GM18870 (cell line): ENCODE measurements around the gene TEX261.
"Not testable (repeated sequence)": the region's sequence is repeated elsewhere in the genome, so short reads cannot be mapped to it uniquely, and the experiment has no call there.

ENCODE experiments used
- ATAC-seq: cut with Tn5 transposase; IDR thresholded peaks from one replicate; pipeline ENCODE4 v1.9.1; 2021; ENCODE audit warnings: moderate library complexity; ENCODE audit not compliant: unreplicated experiment

The TEX261 gene

GRCh38 chr2:71000780-71001591 is 6.3 kb upstream of the TEX261 start:
- no peak for ATAC-seq

GRCh38 chr2:70999931-71000330 is 5.3 kb upstream of the TEX261 start:
- ATAC-seq, result not testable (repeated sequence)

DNA sequence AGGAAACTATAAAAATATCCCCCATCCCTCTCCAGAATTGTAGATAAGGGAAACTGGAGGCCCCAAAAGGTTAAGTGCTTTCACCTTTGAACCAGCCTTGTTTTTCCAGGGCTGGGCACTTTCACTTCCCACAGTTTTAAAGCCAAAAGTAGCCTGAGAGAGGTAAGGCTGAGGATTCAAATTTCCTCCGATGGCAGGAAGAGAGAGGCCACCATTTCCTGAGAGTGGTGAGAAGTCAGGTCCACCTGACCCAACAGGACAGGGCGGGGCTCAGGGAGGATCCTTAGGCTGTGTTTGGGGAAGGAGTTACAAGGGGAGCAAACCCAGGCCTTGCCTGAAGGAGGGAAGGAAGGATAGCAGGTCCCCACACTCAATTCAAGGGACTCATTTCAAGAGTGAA is 4.7 kb upstream of the TEX261 start:
- ATAC-seq, result no peak

- ATAC-seq, result not testable (repeated sequence)
These were observed 4.2 kb upstream of the TEX261 start for GRCh38 chr2:70998885-70999284.

DNA sequence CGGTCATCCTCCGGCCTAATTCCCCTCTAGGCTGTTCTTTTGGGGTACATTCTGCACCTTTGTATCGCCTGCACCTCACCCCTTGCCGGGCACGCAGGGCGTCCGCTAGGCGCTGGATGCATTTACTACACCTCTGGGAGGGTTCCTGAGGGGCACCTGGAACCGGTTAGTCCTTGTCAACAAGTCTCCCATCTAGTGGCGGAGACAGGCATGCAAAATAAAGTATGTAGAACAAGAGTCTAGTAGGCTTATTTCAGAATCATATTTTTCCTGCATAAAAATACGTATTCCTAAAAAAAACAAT is 705 bp upstream of the TEX261 start:
- peak; percentile 51 for ATAC-seq

DNA sequence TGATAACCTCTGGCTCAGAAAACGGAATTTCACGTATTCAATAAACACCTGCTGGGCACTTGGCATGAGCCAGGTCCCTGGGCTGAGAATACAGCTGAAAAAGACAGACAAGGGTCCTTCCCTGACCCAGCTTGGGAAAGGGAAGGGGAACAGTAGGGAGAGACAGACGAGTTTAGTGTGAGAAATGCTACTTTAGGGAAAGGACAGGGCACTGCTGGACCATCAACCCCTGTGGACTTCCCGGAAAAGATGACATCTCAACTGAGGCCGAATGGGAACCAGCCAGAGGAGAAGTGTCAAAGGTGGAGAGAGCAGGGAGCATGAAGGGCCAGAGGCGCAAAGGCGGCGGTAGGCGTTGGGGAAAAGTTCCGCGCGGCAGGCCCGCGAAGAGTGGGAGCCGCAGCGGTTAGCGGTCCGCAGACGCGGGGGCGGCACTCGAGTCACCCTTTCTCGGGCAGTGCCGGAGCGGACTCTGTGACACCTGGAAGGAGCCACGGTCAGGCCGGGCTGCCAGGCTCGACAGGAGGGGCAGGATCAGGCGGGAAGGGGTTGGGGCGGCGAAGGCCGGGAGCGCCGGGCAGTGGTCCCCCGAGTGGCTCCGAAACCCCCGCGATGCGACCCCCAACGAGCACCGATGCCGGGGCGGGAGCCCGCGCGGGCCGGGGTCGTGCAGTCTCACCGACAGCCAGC is 519 bp downstream of the TEX261 start:
- ATAC-seq, result peak; percentile 3

GRCh38 chr2:70992945-70993853 is 1.5 kb downstream of the TEX261 start:
- no peak for ATAC-seq

DNA sequence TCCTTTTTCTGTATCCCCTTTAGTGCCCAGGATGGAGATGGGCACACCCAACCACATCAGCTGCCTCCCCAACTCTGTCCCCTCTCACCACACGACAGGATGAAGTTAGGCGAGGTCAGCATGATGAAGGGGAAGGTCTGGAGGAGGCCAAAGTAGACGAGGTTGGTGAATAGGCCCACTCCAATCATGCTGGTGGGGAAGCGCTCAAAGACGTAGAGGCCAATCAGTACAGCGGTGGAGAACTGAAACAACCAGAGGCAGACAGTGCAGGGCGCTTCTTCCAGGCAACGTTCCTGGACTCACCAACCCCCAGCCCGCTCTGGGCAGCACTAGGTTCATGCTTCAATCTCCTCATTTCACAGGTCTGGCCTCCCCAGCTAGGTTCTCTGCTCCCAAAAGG is 2.9 kb downstream of the TEX261 start:
- ATAC-seq, result no peak

DNA sequence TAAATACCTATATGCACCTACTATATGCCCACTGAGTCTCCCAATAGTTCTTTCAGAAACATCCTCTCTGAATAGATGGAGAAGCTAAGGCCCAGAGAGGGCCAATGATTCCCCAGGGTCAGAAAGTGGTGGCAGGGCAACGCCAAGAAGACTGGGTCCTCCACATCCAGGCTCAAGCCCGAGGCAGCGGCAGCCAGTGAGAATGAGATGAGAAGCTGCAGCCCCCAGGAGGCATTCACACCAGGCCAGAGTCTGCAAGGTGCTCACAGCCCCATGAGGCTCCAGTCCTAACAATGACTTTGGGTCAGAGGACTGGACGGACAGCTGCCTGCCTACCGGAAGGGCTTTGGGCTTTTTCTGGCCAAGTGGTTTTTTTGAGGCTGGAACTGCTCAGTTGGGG is 3.5 kb downstream of the TEX261 start:
- ATAC-seq, result no peak

GRCh38 chr2:70990216-70990615 is 4.5 kb downstream of the TEX261 start:
- ATAC-seq, result no peak

- ATAC-seq, result no peak
These were observed 5.7 kb downstream of the TEX261 start for GRCh38 chr2:70988726-70989648.

GRCh38 chr2:70988151-70988550 is 6.5 kb downstream of the TEX261 start:
- ATAC-seq, result no peak

DNA sequence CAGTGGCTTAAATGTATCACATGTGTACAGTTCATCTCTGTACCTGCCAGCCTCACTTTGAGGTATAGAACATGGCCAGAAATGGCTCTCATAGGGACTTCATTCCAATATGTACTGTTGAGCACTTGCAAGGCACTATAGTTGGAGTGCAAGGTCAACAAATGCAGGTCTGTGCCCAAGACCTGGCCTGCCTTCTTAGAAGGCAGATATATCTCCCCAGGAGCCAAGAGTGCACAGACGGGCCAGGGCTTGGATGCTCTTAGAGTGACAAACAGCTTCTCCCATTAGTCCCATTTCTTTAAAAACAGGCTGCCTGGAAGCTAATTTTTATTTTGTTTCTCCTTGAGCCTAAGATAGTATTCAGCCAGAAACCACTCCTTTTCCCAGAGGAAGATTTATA is 7.3 kb downstream of the TEX261 start:
- ATAC-seq, result no peak

GRCh38 chr2:70986499-70987189 is 8.0 kb downstream of the TEX261 start:
- no peak for ATAC-seq

- no peak for ATAC-seq
These were observed 8.7 kb downstream of the TEX261 start for GRCh38 chr2:70985956-70986355.

DNA sequence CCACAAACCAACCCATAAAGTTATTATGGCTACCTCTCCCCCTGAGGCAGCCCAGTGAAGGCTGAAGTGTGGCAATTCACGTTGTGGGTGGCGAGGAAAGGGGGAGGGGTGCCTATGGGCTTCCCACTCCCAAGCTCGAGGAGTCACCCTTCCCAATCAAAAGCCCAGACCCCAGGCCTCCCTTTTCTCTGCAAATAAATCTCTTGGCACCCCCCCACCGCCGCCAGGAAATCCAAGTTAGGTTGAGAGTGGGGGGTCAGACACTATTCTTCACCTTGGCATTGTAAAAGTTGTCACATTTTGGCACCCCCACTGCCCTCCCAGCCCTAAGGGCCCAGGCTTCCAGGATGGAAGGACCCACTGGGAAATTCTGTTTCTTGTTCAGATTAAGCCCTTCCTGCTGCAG is 9.4 kb downstream of the TEX261 start:
- no peak for ATAC-seq

DNA sequence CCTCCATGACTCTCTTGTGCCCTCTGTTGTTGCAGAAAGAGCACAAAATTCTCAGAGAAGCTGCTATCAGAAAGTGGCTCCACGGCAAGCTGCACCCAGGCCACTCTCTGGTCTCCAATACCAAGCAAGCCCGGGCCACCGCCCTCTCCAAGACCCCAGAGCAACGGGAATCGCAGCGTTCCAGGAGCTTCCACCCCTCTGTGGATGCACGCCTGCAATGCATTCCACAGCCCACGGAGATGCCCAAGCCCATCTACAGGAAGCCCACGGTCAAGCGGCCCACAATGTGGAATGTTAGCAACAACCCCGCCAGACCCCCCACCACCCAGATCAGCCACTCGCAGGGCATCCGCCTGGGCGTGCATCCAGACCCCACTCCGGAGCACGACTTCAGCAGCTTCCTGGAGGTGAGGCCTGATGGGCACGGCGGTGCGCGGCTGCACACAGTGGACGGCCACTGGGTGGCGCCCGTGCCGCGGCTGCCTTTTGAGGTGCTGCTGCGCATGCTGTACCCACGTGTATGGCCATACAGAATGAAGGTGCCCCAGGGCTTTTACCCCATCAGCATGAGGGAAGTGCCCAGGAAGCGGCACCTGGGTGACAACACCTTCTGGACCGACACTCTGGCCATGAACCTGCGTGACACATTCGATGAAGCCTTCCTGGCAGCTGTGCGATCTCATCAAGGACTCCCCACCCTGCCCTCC is 9.9 kb downstream of the TEX261 start:
- ATAC-seq, result peak; percentile 69

DNA sequence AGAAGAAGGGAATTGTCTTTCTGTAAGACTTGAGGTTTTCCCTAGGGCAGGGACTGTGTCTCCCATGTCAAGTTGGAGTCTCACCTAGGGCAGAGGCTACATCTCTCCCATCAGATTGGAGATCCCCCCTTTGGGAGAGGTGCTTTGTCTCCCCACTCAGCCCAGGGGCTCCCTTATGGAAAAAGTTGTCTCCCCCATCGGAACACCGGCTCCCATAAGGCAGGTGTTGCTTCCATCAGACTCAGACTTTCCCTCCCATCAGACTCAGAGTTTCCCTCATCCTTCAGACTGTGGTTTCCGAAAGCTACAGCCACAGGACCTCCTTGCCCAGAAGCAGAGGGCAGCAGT is 10.5 kb downstream of the TEX261 start:
- no peak for ATAC-seq

- no peak for ATAC-seq
These were observed 11.0 kb downstream of the TEX261 start for GRCh38 chr2:70983506-70984227.
